CD1c-positive myeloid dendritic cell (primary cell): ENCODE results near the gene MRTFA.

Experiments
- DNase-seq: peaks from one replicate; pipeline ENCODE4 v3.0.0-alpha.2; 2016; ENCODE audit errors: extremely low spot score

Gene MRTFA

DNA sequence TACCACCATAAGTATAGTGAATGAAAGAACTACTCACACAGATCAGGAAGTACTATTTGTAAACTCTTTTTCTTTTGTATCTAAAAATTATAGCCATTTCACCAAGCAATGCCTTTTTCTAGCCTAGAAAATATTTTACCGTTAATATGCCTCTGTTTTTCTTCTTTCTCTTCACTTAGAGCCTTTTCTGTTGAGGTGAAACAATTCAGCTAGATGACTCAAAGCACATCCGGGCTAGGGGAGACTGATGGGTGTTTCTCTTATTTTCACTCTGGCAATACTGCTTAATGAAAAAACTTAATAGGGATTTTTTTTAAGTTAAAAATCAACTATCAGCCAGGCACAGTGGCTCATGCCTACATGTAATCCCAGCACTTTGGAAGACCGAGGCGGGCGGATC is 172.8 kb downstream of the MRTFA start:
- peak; percentile 42 for DNase-seq

- peak; percentile 88 for DNase-seq
These were observed 173.4 kb downstream of the MRTFA start for GRCh38 chr22:40463017-40463631.

- DNase-seq = peak; percentile 73
These were observed 174.1 kb downstream of the MRTFA start for GRCh38 chr22:40462195-40462984.

DNA sequence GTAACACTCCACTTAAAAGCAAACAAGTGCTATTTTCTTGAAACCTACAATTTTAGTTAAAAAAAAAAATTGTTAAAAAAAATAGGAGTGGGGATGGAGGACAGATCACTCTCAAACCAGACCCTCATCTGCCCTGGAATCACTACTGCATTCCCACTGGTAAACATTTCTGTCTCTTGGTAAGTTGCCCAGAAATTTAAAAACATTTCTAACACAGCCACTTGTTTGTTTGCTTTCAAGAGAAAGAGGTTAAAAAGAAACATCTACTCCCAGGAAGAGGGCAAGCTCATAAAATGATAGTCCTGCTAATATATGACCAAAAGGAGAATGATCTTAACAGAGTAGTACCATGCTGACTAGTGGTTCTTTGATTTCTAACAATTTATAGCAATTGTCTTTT is 182.8 kb downstream of the MRTFA start:
- no peak for DNase-seq

DNA sequence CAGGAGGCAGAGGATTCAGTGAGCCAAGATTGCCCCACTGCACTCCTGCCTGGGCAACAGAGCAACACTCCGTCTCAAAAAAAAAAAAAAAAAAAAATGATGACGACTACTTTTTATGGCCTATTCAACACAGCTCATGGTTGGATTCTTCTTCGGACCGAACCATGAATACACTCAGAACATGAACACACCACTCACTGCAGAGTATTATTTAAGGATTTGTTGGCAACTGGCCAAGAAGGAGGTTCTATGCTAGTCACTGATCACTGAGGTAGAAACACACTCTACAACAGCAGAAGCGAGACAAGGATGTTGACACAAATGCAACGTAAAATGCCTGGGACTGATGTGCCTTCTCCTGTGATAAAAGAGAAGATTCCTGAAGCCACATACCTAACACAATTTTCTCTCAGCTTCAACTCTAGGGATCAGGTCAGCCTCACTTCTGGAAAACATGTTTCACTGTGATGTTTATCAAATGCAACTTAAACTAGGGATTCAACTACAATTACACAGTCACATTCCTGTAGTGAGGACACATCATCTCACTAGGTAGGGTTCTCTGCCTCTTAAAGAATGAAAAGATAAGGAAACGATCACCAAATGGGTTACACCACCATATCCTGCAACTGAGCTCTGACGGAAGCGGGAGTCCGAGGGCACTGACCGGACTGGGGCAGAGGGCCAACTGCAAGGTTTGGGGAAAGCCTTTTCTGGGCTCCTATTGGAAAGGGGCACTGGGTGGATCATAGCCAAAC is 183.6 kb downstream of the MRTFA start:
- DNase-seq = peak; percentile 33

- no peak for DNase-seq
These were observed 185.3 kb downstream of the MRTFA start for GRCh38 chr22:40451210-40451609.

GRCh38 chr22:40450616-40451015 is 185.9 kb downstream of the MRTFA start:
- no peak for DNase-seq

GRCh38 chr22:40449676-40450035 is 186.9 kb downstream of the MRTFA start:
- DNase-seq = no peak

GRCh38 chr22:40446203-40446602 is 190.3 kb downstream of the MRTFA start:
- DNase-seq = no peak

- peak; percentile 50 for DNase-seq
These were observed 192.2 kb downstream of the MRTFA start for GRCh38 chr22:40444178-40444831.

DNA sequence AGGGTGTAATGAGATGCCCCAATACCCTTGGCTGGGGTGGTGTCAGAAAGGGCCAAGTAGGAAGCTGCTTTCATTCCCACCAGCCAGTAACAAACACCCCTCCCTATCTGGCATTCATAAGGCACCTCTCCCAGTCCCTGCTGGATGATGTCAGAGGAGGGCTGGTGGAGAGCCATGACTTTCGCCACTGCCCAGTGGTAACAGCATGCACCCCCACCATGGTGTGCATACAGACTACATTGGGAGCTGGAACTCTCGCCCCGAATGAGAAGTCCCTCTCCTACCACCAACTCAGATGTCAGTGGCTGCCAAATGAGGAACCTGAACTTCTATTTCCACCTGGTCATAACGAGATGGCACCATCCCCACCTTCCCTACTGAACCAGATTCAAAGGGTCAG is 192.8 kb downstream of the MRTFA start:
- DNase-seq = peak; percentile 56

DNA sequence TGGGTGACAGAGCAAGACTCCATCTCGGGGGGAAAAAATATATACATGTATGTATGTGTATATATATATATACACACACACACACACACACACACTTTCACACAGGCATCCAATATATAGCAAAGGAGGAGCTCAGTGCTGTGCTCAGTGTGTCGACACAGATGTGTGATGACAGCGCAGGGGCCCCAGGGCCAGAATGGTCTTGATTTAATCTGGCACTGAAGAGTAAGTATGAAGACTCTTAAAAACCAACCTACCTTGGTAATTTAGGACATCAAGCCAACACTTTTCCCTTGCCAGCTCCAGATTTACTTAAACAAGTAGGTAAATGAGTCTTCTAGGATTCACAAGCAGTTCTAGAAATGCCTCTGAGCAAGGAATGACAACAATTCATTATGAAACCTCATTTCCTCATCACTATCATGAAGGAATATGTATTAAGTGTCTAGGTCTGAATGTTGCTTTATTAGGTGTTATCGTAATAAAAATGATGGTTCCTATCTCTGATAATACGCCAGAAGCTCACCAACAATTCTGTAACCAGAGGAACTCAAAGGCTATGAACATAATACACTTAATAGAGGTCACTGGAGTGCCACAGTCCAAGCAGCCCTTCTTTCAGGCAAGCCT is 194.6 kb downstream of the MRTFA start:
- DNase-seq = peak; percentile 34

DNA sequence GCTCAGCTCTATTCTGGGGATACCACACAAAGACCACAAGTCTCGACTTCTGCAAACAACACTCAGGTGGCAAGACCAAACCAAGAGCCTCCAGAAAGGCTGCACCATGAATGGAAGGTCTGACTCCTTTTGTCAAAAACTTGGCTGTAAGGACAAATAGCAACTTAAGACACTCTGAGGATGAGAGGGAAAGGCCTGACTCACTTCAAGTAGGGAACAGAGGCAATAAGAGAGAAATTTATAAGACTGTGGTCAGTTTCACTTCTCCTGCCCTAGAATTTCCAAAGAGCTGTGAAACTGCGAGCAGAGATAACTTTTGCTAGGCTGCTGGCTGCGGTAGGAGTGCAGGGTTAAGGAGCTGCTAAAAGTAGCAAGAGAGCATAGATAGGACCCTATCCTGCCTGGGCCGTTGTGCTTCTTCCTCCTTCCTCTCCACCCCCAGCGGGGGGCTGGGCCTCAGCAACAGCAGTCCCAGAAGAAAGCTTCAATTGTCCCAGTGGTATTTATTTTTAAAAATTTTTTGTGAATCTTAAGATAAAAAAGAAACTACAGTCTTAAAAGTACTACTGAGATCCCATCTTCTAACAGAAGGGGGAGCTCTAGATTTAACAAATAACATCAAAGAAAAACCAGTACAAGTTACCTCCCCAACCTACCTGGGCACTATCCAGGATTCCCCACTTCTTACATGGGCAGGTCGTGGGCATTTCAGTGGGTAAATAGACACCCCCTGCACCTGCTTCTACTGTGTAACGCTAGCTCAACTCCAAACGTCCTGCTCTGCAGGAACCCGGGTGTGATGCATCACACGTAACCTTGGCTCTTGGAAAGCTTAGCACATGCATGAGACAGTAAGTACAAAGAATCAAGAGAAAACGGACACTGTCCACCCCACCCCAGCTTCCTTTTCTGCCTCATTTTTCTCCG is 199.8 kb downstream of the MRTFA start:
- peak; percentile 92 for DNase-seq

GRCh38 chr22:40434745-40435144 is 201.8 kb downstream of the MRTFA start:
- DNase-seq = peak; percentile 88

DNA sequence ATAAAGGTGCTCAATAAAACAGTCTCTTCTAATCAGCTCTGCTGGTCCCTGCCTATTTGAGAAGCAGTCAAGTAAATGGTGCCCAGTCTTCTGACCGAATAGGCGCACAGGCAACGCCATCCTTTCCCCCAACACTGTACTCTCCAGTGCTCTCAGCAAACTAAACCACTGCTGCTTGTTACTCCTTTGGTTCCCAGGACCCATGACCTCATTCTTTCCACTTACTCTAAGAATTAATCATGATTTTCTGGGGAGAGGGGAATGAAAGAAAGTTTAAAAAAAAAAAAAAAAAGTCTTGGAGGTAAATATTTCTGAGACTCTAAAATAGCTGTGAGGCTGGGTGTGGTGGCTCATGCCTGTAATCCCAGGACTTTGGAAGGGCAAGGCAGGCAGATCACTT is 202.4 kb downstream of the MRTFA start:
- no peak for DNase-seq

- DNase-seq = peak; percentile 41
These were observed 203.0 kb downstream of the MRTFA start for GRCh38 chr22:40433416-40434090.

GRCh38 chr22:40432625-40433024 is 203.9 kb downstream of the MRTFA start:
- no peak for DNase-seq

DNA sequence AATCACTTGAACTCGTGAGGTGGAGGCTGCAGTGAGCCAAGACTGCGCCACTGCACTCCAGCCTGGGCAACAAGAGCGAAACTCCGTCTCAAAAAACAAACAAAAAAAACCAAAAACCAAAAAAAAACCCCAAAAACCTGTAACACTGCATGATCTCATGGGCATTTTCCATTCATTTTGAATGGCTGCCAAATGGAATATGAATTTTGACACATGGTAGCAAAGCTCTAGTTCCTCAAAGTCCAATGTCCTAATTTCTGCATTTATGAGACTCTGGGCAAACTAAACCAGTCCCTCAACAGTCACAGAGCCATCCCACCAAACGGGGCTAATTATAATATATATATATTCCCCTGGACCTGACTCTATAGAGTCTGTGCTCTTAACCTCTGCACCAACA is 204.4 kb downstream of the MRTFA start:
- DNase-seq = peak; percentile 92

GRCh38 chr22:40430991-40431390 is 205.5 kb downstream of the MRTFA start:
- DNase-seq = no peak

DNA sequence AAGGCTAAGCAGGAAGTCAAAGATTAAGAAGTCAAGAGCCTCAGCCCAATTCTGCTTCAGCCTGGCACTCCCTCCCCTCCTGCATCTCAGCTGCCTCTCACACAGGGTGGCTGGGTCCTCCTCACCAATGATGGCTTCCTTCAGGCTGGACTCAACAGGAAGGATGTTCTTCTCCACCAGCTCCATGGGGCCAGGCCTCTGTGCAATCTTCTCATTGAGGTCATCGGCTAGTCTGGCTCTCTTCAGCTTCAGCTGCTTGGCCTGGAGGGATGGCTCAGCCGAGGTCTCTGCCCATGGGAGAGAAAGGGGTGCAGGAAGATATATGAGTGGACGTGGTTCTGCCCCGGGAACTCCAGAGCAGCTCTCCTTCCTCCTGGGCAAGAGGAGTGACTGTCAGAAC is 207.0 kb downstream of the MRTFA start:
- DNase-seq = no peak
